OCI-LY7 (cell line): ENCODE measurements around the gene SLC2A6. TPM values are rescaled to one million over a fixed set of nuclear protein-coding genes. Genes with fewer than 3 reads are reported as not detected.

Experiments used
- BruUV-seq: library from RNA; stranded (reverse); fragments of 400-500 nt; replicated peaks from 2 replicates; lab custom pipeline; 2021; lab: Mats Ljungman, UMichigan
- CTCF ChIA-PET: fragments of 300-600 bp; sonication (Branson Sonifier 250); formaldehyde crosslinking; loops from one replicate; lab custom pipeline; 2022; ENCODE audit warnings: antibody characterized with exemption; ENCODE audit not compliant: unreplicated experiment; lab: Charles Lee
- POLR2A ChIA-PET: fragments of 300-600 bp; sonication (Branson Sonifier 250); formaldehyde crosslinking; loops from one replicate; lab custom pipeline; 2022; ENCODE audit warnings: antibody characterized with exemption; lab: Charles Lee
- DNase-seq: peaks from one replicate; pipeline ENCODE4 v3.0.0-alpha.2; 2015; ENCODE audit warnings: low spot score
- H2AFZ ChIP-seq: fragments of 200-600 bp; sonication (generic), shearing (Covaris generic); 2 replicates; pipeline ENCODE4 v1.6.1; 2014; ENCODE audit warnings: mild to moderate bottlenecking, antibody characterized with exemption, low read length, moderate library complexity
- H3K27ac ChIP-seq: fragments of 200-600 bp; sonication (generic); 2 replicates; pipeline ENCODE4 v1.5.1; 2014; ENCODE audit warnings: mixed run types, low read depth, mild to moderate bottlenecking, moderate library complexity, low read length, inconsistent platforms; ENCODE audit not compliant: poor library complexity, severe bottlenecking
- H3K36me3 ChIP-seq: fragments of 200-600 bp; sonication (generic); 2 replicates; pipeline ENCODE4 v1.6.1; 2014; ENCODE audit warnings: mild to moderate bottlenecking, antibody characterized with exemption, low read length, moderate library complexity, mixed read lengths; ENCODE audit not compliant: insufficient read depth
- H3K4me1 ChIP-seq: fragments of 200-600 bp; sonication (generic); 2 replicates; pipeline ENCODE4 v1.5.1; 2014; ENCODE audit warnings: mild to moderate bottlenecking, low read length; ENCODE audit not compliant: insufficient read depth, poor library complexity, severe bottlenecking
- H3K4me2 ChIP-seq: fragments of 200-600 bp; sonication (generic); 2 replicates; pipeline ENCODE4 v1.6.1; 2014; ENCODE audit warnings: mild to moderate bottlenecking, low read length
- H3K4me3 ChIP-seq: fragments of 200-600 bp; sonication (generic); 2 replicates; pipeline ENCODE4 v1.5.1; 2014; ENCODE audit warnings: mild to moderate bottlenecking, low read depth, low read length; ENCODE audit not compliant: poor library complexity, severe bottlenecking
- H3K79me2 ChIP-seq: fragments of 200-600 bp; sonication (generic); 2 replicates; pipeline ENCODE4 v1.6.1; 2016; ENCODE audit warnings: low read depth, mild to moderate bottlenecking, low read length, moderate library complexity, mixed read lengths; ENCODE audit not compliant: insufficient read depth
- H3K9me2 ChIP-seq: fragments of 200-600 bp; sonication (generic); 2 replicates; pipeline ENCODE4 v1.6.1; 2016; ENCODE audit warnings: mild to moderate bottlenecking, low read length, mixed read lengths; ENCODE audit not compliant: insufficient read depth
- H3K9me3 ChIP-seq: fragments of 200-600 bp; sonication (generic); 2 replicates; pipeline ENCODE4 v1.6.1; 2014; ENCODE audit warnings: mild to moderate bottlenecking, mixed run types, low read length, mixed read lengths
- H4K20me1 ChIP-seq: fragments of 200-600 bp; sonication (generic); 2 replicates; pipeline ENCODE4 v1.6.1; 2014; ENCODE audit warnings: mild to moderate bottlenecking, antibody characterized with exemption, low read length, moderate library complexity, mixed read lengths; ENCODE audit not compliant: insufficient read depth
- CTCF ChIP-seq: fragments of 200-600 bp; sonication (generic); conservative IDR thresholded peaks from 2 replicates; pipeline ENCODE4 v1.5.1; 2014; ENCODE audit warnings: mild to moderate bottlenecking, antibody characterized with exemption, low read length, moderate library complexity, mixed read lengths
- EZH2phosphoT487 ChIP-seq: fragments of 200-600 bp; sonication (generic); IDR thresholded peaks from 2 replicates; pipeline ENCODE4 v1.6.1; 2018; ENCODE audit warnings: low read depth, borderline replicate concordance, mild to moderate bottlenecking, mixed run types, antibody characterized with exemption, low read length, moderate library complexity, mixed read lengths
- intact Hi-C: fragments of 100-400 bp; cut with micrococcal nuclease; formaldehyde crosslinking; loops from one replicate; pipeline ENCODE4 v1.10.0; 2022; ENCODE audit not compliant: unreplicated experiment
- total RNA-seq, 2 experiments: library from RNA; depleted of rRNA in 1 of 2; stranded (reverse); fragments of >200 nt in 1 of 2; shearing (Covaris generic) in 1 of 2; gene quantifications; 2 replicates each; pipeline ENCODE4 v1.2.3, GENCODE V29; 2014 to 2022

The SLC2A6 gene
- total RNA-seq, 2 experiments from 2014 or later = 51.0 to 52.9 TPM

DNA sequence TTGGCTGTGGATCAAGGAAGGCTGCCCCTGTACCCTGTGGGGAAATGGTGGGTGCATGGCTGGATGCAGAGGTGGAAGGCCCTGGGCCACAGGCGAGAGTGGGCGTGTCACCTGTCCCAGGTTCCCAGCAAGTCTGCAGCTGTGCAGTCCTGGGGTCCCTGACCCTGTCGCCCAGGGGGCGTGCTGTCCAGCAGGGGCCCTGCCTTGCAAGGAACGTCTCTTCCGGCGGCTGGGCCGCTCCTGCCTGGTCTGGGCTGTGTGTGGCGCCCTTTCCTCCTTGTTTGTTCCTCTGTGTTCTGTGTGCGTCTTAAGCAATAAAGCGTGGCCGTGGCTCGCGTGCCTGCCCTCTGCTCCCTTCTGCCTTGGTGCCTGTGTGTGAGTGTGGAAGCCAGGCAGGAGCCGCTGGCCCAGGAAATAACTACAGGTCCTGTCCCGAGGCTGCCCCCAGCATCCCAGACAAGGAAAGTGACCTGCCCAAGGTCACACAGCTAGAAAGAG lies 8.4 kb downstream of the SLC2A6 start:
- H4K20me1 ChIP-seq = no peaks in the 10 kb centered on the region
- H3K4me1 ChIP-seq = no peaks in the 10 kb centered on the region
- no peak for DNase-seq
- H3K79me2 ChIP-seq = no peaks in the 10 kb centered on the region
- TSS peak; percentile 39 for BruUV-seq
- ChIA-PET POLR2A (no interaction called here), CTCF (no interaction called here)
- intact Hi-C loops = no loop called here
- peaks cover 44% of the 10 kb centered on the region for H3K36me3 ChIP-seq
- H3K9me3 ChIP-seq = no peaks in the 10 kb centered on the region
- H3K27ac ChIP-seq = peak overlapping the region; percentile 1
- no peak for TF ChIP-seq EZH2phosphoT487
- 0 out of 2 replicates have a peak, but pooled peaks have one; percentile 21 for TF ChIP-seq CTCF
- no peak overlapping the region for H2AFZ ChIP-seq
- no peak overlapping the region for H3K4me2 ChIP-seq
- H3K4me3 ChIP-seq = no peak overlapping the region
- H3K9me2 ChIP-seq = no peaks in the 10 kb centered on the region

DNA sequence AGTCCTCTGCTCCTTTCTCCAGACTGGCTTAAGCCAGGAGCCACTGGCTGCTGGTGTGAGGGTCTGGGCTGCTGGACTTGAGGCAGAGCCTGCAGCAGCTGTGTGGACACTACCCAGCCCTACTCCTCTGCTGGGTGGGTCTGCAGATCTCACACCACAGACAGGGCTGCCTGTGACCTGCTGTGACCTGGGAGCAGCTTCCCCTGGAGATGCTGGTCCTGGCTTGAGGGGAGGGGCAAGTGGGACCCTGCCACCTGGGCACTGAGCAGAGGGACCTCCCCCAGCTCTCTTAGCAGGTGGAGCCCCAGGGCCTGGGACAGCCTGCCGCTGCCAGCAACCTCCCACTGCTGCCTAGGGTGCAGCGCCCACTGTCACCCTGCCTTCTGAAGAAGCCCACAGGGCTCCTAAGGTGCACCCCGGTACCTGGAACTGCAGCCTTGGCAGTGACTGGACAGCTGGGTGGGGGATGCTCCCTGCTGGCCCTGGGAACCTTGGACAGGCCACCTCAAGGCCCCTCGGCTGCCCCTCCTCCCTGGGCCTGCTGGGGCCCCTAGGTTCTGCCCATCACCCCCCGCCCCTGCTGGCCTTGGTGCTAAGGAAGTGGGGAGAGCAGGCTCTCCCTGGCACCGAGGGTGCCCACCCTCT lies 10.0 kb downstream of the SLC2A6 start:
- Histone ChIP-seq H2AFZ (no peak overlapping the region), H3K4me1 (no peaks in the 10 kb centered on the region), H3K9me2 (no peaks in the 10 kb centered on the region), H3K4me2 (no peak overlapping the region), H3K27ac (no peak overlapping the region), H3K9me3 (no peaks in the 10 kb centered on the region), H3K4me3 (no peak overlapping the region), H3K36me3 (peaks cover 28% of the 10 kb centered on the region), H3K79me2 (no peaks in the 10 kb centered on the region), H4K20me1 (no peaks in the 10 kb centered on the region)
- intact Hi-C loops = no loop called here
- ChIA-PET POLR2A (interaction anchor here (0.6 kb wide), 1 partner anchor 13 kb away, joined by 3 read pairs; no protein-coding TSS in a partner anchor), CTCF (interaction anchor here (0.5 kb wide), 1 partner anchor 15 kb away, joined by 3 read pairs; no protein-coding TSS in a partner anchor)
- TF ChIP-seq EZH2phosphoT487 (no peak), CTCF (no peak)
- BruUV-seq = no TSS peak
- DNase-seq = no peak

- no peak overlapping the region for H3K4me3 ChIP-seq
- H3K9me2 ChIP-seq = no peaks in the 10 kb centered on the region
- H3K9me3 ChIP-seq = no peaks in the 10 kb centered on the region
- H3K79me2 ChIP-seq = no peaks in the 10 kb centered on the region
- H3K36me3 ChIP-seq = peaks cover 23% of the 10 kb centered on the region
- intact Hi-C loops = no loop called here
- DNase-seq = no peak
- no peak overlapping the region for H3K4me2 ChIP-seq
- TF ChIP-seq EZH2phosphoT487 (no peak), CTCF (no peak)
- no TSS peak for BruUV-seq
- no peak overlapping the region for H2AFZ ChIP-seq
- peaks cover under 1% of the 10 kb centered on the region for H3K4me1 ChIP-seq
- H4K20me1 ChIP-seq = no peaks in the 10 kb centered on the region
- H3K27ac ChIP-seq = no peak overlapping the region
- ChIA-PET POLR2A (interaction anchor here (0.6 kb wide), 1 partner anchor 14 kb away, joined by 3 read pairs; no protein-coding TSS in a partner anchor), CTCF (no interaction called here)
These were observed 10.5 kb downstream of the SLC2A6 start for GRCh38 chr9:133468374-133468773.
